Left ventricle myocardium superior (tissue), 1 donor: ENCODE measurements around the gene CLINT1. TPM values are rescaled to one million over a fixed set of nuclear protein-coding genes. Genes with fewer than 3 reads are reported as not detected.
"Not testable (repeated sequence)": the region's sequence is repeated elsewhere in the genome, so short reads cannot be mapped to it uniquely, and the experiment has no call there.

Source experiments
- ATAC-seq: fragments of 200-7000 bp; cut with Tn5 transposase; one replicate; pipeline ENCODE4 v1.9.1; 2020; ENCODE audit warnings: mild to moderate bottlenecking, moderate library complexity
- DNase-seq: peaks from one replicate; pipeline ENCODE4 v3.0.0-alpha.2; 2020
- intact Hi-C: fragments of 100-400 bp; cut with micrococcal nuclease; formaldehyde crosslinking; loops from one replicate; pipeline ENCODE4 v1.11.0; 2022
- long read RNA-seq: library from polyadenylated mRNA; unstranded; transcript quantifications from one replicate; pipeline ENCODE4 v2.0.0, GENCODE V29; 2021
- total RNA-seq: library from RNA; stranded (reverse); fragmentation: NEBNext Ultra II Directional; extraction: Animal tissue kit (Norgen Biotek cat#: 25700); gene quantifications from one replicate; pipeline ENCODE4 v1.2.1, GENCODE V29; 2021
- donor health status: DM: no; HTN: yes; CAD: no; lungs with severe emphysema.

The CLINT1 gene
- total RNA-seq = 51.9 TPM
- long read RNA-seq, transcript CLINT1-201 (12 exons, 3,440 nt) = minor isoform, 65 of 245 reads
- long read RNA-seq, transcript CLINT1-207 (12 exons, 2,346 nt) = major isoform, 141 of 245 reads
- long read RNA-seq, partial matches to known transcripts = 11 of 245 reads
- long read RNA-seq, other reads (novel, unspliced or antisense) = 27 of 245 reads

DNA sequence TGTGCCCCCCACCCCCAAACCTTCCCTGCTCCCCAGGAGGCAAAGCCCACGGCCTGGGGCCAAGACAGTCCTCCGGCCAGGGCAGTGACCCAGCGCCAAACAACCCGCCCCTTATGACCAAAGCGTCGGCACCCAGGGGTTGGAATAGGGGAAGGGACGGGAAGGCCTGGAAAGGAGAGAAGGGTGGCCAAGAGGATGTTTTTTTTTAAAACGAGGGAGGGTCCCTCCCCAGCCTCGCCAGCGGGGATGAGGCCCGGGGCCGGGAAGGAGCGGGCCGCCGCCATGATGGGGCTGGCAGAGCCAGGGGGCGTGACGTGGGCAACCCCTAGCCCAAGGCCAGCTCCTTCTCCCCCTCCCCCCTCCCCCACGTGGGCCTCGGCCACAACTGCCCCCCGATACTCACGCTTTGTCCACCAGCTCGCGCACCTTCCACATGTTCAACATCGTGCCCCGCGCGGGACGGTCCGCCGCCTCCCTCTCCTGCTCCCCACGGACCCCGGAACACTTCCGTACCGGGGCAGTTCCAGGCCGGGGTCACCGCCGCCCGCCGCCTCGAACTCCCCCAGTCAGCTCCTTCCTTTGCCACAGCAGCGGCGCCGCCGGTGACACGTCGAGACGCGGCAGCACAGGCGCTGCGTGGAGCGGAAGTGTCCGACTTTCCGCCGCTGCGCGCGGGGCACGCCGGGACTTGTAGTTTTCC, at the start of gene CLINT1:
CLINT1 (minus strand) TSS at position 619 of the 700 bp plus-strand sequence; CDS start at position 444, 175 bp downstream.
- peak; percentile 96 for DNase-seq
- ATAC-seq = peak; percentile 99
- intact Hi-C loops = no loop called here

- DNase-seq (no peak), ATAC-seq (no peak)
- intact Hi-C loops = no loop called here
These were observed 49.5 kb upstream of the CLINT1 start for GRCh38 chr5:157908459-157908858.

- intact Hi-C loops = no loop called here
- no peak for ATAC-seq
- no peak for DNase-seq
These were observed 48.5 kb upstream of the CLINT1 start for GRCh38 chr5:157907479-157907878.

- ATAC-seq = no peak
- intact Hi-C loops = no loop called here
- DNase-seq = no peak
These were observed 44.1 kb upstream of the CLINT1 start for GRCh38 chr5:157903117-157903450.

GRCh38 chr5:157902449-157903116, 43.6 kb upstream of the CLINT1 start:
- DNase-seq = no peak
- no peak for ATAC-seq
- intact Hi-C loops = no loop called here

GRCh38 chr5:157900644-157901043, 41.7 kb upstream of the CLINT1 start:
- intact Hi-C loops = no loop called here
- DNase-seq (no peak), ATAC-seq (no peak)

GRCh38 chr5:157893611-157894010, 34.7 kb upstream of the CLINT1 start:
- DNase-seq (no peak), ATAC-seq (no peak)
- intact Hi-C loops = no loop called here

- DNase-seq (no peak), ATAC-seq (no peak)
- intact Hi-C loops = no loop called here
These were observed 34.0 kb upstream of the CLINT1 start for GRCh38 chr5:157892974-157893373.

DNA sequence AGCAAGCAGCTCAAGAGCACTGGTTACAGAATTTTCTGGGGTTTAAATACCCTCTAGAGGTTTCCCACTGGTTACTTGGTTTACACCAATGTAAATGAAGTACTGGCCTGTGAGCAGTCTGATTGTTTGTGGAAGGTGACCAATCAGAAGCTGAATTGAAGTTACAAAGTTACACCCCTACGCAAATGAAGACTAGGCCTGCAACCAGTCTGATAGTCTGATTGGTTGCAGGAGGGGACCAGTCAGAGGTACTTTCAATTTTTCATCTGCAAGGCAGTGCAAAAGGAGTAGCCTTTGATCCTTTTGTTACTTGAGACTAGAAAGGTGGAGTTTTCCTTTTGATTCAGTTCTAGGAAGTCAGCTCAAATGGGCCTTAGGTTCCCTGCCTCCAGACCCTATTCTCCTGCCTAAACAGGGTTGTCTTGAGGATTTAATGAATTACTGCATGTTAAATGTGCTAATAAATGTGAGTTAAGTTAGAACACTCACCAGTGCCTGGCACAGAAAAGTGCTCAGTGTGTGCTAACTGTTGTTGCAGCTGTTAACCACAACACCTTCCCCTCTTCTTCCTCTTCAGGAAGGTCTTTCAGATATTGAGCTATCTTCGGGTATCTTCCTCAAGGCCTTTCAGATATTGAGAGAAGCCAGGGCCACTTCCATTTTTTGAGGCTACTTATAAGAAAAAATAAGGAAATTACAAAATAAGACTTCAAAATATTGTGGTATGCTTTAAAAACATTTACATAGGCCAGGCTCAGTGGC, 32.1 kb upstream of the CLINT1 start:
- intact Hi-C loops = no loop called here
- ATAC-seq (no peak), DNase-seq (no peak)

- ATAC-seq = no peak
- no peak for DNase-seq
- intact Hi-C loops = no loop called here
These were observed 30.0 kb upstream of the CLINT1 start for GRCh38 chr5:157888814-157889532.

- intact Hi-C loops = no loop called here
- DNase-seq (no peak), ATAC-seq (no peak)
These were observed 27.9 kb upstream of the CLINT1 start for GRCh38 chr5:157886796-157887380.

- DNase-seq, ATAC-seq, intact Hi-C loops: not testable (repeated sequence)
These were observed 26.1 kb upstream of the CLINT1 start for GRCh38 chr5:157885051-157885450.

- ATAC-seq, DNase-seq, intact Hi-C loops: not testable (repeated sequence)
These were observed 22.6 kb upstream of the CLINT1 start for GRCh38 chr5:157881498-157881897.

- DNase-seq (no peak), ATAC-seq (no peak)
- intact Hi-C loops = no loop called here
These were observed 18.9 kb upstream of the CLINT1 start for GRCh38 chr5:157877821-157878220.

DNA sequence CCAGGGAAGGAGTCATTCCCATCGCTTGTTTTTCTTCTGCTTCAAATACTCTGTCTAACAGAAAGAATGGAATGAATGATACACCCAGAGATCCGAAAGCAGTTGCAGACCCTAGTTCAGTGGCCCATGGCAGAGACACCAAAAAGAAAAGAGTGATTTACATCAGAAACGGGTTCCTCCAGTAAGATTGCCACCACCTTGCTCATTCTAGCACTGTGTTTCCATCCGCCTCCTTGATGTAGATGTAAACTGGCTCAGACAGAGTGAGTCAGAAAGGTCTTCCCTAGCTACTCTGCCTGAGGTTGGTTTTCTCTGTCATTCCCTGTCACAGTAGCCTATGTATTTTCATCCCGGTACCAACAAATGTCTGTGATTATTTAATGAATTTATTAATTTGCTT, 15.9 kb upstream of the CLINT1 start:
- no peak for DNase-seq
- no peak for ATAC-seq
- intact Hi-C loops = no loop called here

DNA sequence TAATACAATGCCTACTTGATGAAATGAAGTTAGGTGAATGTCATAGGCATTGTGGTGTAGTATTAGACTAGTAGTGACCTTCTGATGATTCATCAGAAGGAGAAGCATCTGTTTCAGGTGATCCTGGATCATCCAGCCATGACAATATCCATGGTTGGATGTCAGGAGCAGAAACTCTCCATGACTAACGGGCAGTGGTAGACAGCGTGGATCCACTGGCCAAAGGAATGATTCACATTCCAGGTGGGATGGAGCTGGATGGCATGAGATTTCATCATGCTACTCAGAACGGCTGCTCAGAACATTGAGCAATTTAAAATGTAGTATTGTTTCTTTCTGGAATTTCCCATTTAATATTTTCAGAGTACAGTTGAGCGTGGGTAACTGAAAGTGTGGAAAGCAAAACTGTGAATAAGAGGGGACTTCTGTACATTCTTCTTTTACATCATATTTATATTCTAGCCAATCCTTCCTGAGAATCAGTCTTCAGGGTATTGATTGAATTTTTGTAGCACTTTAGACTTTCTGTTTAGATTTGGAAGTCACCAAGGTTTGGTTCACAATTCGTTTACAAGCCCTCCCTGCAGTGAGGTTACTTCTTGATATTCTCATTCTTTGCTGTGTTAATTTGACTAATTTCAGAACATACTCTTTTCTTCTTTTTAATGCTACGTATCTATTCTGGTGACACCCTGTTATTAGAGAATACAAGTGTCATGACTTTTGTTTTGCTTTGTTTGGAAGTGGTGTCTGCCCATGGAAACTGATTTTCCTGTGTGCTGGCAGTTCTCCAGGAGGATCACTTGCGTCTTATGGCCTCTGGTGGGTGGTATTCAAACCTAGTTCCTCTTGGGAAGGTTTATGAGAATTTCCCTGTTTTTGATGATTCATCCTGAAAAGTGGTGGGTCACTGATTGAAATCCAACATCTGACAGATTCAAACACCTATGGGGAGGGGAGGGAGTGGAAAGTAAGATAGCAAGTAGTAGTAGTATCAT, 12.2 kb upstream of the CLINT1 start:
- DNase-seq (no peak), ATAC-seq (no peak)
- intact Hi-C loops = no loop called here

- DNase-seq (no peak), ATAC-seq (no peak)
- intact Hi-C loops = no loop called here
These were observed 8.9 kb upstream of the CLINT1 start for GRCh38 chr5:157867751-157868387.
